ENCODE data around the gene RPL3. TPM values are rescaled to one million over a fixed set of nuclear protein-coding genes. Genes with fewer than 3 reads are reported as not detected.

RPL3 gene
- total RNA-seq, 1 donor from 2014 or later = 2,149 TPM

GRCh38 chr22:39318507-39319283 lies 728 bp downstream of the RPL3 start:
- peaks cover 8% of the 10 kb centered on the region for H3K27me3 Mint-ChIP-seq (ENCODE audit: unreplicated experiment)
- H3K27ac Mint-ChIP-seq (ENCODE audit: unreplicated experiment) = peak overlapping the region; percentile 97
- peaks cover 39% of the 10 kb centered on the region for H3K4me1 Mint-ChIP-seq (ENCODE audit: unreplicated experiment)
- no peaks in the 10 kb centered on the region for H3K9me3 Mint-ChIP-seq (ENCODE audit: unreplicated experiment)
- DNase-seq (ENCODE audit: low spot score) = no peak
- H3K4me3 Mint-ChIP-seq (ENCODE audit: unreplicated experiment) = peak overlapping the region; percentile 99
- H3K36me3 Mint-ChIP-seq (ENCODE audit: low read depth, unreplicated experiment) = peaks cover 27% of the 10 kb centered on the region
- TF ChIP-seq, protein P1, sequence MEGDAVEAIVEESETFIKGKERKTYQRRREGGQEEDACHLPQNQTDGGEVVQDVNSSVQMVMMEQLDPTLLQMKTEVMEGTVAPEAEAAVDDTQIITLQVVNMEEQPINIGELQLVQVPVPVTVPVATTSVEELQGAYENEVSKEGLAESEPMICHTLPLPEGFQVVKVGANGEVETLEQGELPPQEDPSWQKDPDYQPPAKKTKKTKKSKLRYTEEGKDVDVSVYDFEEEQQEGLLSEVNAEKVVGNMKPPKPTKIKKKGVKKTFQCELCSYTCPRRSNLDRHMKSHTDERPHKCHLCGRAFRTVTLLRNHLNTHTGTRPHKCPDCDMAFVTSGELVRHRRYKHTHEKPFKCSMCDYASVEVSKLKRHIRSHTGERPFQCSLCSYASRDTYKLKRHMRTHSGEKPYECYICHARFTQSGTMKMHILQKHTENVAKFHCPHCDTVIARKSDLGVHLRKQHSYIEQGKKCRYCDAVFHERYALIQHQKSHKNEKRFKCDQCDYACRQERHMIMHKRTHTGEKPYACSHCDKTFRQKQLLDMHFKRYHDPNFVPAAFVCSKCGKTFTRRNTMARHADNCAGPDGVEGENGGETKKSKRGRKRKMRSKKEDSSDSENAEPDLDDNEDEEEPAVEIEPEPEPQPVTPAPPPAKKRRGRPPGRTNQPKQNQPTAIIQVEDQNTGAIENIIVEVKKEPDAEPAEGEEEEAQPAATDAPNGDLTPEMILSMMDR (IDR thresholded peaks at IDR 0.05; ENCODE audit: unreplicated experiment) = no peak

DNA sequence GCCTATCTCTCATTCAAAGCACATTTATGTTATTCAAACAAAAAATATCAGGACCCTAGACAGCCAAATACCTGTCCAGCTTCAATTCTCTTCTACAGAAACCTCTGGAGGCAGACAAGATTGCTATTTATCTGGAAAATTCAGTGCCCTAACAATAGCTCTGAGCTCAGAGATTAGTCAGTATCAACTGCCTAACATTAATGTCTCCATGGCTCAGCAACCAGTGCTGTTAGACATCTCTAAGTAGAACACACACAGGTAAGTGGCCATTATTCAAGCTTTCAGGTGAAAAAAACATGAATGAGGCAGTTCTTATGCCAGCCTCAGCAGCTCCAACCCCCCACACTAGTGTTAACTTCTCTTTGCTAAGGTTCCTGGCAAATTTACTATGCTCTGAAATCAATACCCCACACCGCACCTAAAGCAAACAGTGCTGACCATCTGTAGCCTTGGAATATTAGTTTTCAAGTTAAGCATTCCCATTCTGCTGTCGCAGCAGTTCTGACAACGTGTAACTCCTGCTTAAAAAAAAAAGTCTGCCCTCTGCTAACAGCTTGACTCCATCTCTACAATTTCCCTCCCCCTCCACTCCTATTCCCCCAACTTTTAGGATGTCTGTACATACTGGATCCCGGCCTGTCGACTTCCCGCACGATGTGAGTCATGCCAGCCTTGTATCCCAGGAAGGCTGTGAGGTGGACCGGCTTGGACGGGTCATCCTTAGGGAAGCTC lies 1.5 kb downstream of the RPL3 start:
- Mint-ChIP-seq H3K27ac (ENCODE audit: unreplicated experiment) (peak overlapping the region; percentile 97), H3K36me3 (ENCODE audit: low read depth, unreplicated experiment) (peaks cover 33% of the 10 kb centered on the region), H3K4me1 (ENCODE audit: unreplicated experiment) (peaks cover 39% of the 10 kb centered on the region), H3K9me3 (ENCODE audit: unreplicated experiment) (no peaks in the 10 kb centered on the region), H3K4me3 (ENCODE audit: unreplicated experiment) (peak overlapping the region; percentile 99), H3K27me3 (ENCODE audit: unreplicated experiment) (peaks cover 12% of the 10 kb centered on the region)
- DNase-seq (ENCODE audit: low spot score) = no peak
- TF ChIP-seq, protein P1 (IDR thresholded peaks at IDR 0.05; ENCODE audit: unreplicated experiment) = no peak

DNA sequence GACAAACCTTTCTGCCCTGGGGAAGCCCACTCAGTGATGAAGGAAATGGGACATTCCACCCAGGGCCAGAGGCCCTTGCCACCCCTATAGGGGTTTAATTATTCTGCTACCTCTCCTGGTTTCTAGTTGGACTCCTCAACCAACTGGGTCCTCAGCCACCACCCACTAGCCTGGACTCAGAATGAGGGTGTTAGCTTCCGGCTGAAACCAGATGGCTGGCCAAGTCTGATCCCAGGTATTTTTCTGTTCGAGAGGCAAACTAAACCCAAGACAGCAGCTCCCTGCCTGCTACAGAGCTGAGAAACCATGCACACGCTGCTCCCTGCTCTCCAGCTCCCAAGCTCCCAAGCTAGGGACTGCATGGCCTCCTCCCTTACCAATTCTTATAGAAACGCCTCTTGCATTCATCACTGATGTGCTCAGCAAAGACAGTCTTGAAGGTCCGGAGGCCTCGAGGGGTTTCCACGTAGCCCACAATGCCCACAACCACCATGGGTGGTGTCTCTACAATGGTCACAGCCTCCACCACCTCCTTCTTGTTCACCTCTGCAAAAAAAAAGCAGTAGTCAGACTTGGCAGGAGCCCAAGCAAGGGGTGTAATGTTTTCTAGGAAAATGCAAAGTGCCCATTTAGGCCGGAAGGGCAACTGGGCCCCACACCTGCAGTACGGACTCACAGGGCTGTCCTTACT lies 2.2 kb downstream of the RPL3 start:
- TF ChIP-seq, protein P1 (IDR thresholded peaks at IDR 0.05; ENCODE audit: unreplicated experiment) = no peak
- Mint-ChIP-seq H3K27ac (ENCODE audit: unreplicated experiment) (no peak overlapping the region), H3K9me3 (ENCODE audit: unreplicated experiment) (no peaks in the 10 kb centered on the region), H3K4me3 (ENCODE audit: unreplicated experiment) (peak overlapping the region; percentile 99), H3K4me1 (ENCODE audit: unreplicated experiment) (peaks cover 39% of the 10 kb centered on the region), H3K27me3 (ENCODE audit: unreplicated experiment) (peaks cover 14% of the 10 kb centered on the region), H3K36me3 (ENCODE audit: low read depth, unreplicated experiment) (peaks cover 36% of the 10 kb centered on the region)
- DNase-seq (ENCODE audit: low spot score) = no peak

GRCh38 chr22:39316440-39317083 lies 2.9 kb downstream of the RPL3 start:
- Mint-ChIP-seq H3K27ac (ENCODE audit: unreplicated experiment) (peak overlapping the region; percentile 36), H3K27me3 (ENCODE audit: unreplicated experiment) (peaks cover 15% of the 10 kb centered on the region), H3K9me3 (ENCODE audit: unreplicated experiment) (no peaks in the 10 kb centered on the region), H3K4me1 (ENCODE audit: unreplicated experiment) (peaks cover 41% of the 10 kb centered on the region), H3K36me3 (ENCODE audit: low read depth, unreplicated experiment) (peaks cover 36% of the 10 kb centered on the region), H3K4me3 (ENCODE audit: unreplicated experiment) (peak overlapping the region; percentile 59)
- TF ChIP-seq, protein P1 (IDR thresholded peaks at IDR 0.05; ENCODE audit: unreplicated experiment) = peak; percentile 60
- DNase-seq (ENCODE audit: low spot score) = peak; percentile 78

Data from endothelial cell (in vitro differentiated cells).